Epithelial cell of esophagus (primary cell): ENCODE results near the gene KIF13A.
"Not testable (repeated sequence)": the region's sequence is repeated elsewhere in the genome, so short reads cannot be mapped to it uniquely, and the experiment has no call there.

Experiments
- DNase-seq: peaks from one replicate; pipeline ENCODE4 v3.0.0; 2010; ENCODE audit warnings: low read depth
- H3K4me3 ChIP-seq: 2 replicates; pipeline ENCODE4 v1.5.1; 2011; ENCODE audit warnings: mild to moderate bottlenecking, low read length, control low read depth
- TF ChIP-seq, protein P1 (sequence below): IDR thresholded peaks from 2 replicates; pipeline ENCODE4 v1.5.1; 2011; ENCODE audit warnings: low read depth, mild to moderate bottlenecking, low read length, control low read depth, inconsistent platforms; ENCODE audit not compliant: insufficient read depth; ENCODE audit errors: missing control alignments

KIF13A gene

GRCh38 chr6:17846762-17847161 lies 140.7 kb downstream of the KIF13A start:
- DNase-seq: no peak
- no peak overlapping the region for H3K4me3 ChIP-seq
- TF ChIP-seq, protein P1, sequence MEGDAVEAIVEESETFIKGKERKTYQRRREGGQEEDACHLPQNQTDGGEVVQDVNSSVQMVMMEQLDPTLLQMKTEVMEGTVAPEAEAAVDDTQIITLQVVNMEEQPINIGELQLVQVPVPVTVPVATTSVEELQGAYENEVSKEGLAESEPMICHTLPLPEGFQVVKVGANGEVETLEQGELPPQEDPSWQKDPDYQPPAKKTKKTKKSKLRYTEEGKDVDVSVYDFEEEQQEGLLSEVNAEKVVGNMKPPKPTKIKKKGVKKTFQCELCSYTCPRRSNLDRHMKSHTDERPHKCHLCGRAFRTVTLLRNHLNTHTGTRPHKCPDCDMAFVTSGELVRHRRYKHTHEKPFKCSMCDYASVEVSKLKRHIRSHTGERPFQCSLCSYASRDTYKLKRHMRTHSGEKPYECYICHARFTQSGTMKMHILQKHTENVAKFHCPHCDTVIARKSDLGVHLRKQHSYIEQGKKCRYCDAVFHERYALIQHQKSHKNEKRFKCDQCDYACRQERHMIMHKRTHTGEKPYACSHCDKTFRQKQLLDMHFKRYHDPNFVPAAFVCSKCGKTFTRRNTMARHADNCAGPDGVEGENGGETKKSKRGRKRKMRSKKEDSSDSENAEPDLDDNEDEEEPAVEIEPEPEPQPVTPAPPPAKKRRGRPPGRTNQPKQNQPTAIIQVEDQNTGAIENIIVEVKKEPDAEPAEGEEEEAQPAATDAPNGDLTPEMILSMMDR: no peak

DNA sequence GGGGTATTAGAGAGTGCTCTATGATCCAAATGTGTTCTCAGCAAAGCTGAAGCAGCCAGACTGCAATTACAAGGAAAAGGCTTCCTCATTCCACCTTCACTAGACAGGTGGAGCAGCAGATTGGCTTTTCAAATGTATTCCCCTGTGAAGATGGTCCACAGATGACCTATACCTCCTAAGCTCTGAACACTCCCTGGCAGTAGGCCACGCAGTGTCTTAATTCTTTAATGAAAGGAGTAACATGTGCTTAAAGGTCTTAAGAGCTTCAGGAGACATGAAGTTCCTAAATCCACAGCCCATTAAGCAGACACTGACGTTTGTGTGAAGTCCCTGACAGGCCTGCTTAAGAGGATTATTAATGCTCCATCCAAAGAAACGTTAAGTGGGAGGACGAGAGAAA lies 141.8 kb downstream of the KIF13A start:
- no peak for DNase-seq
- TF ChIP-seq, protein P1: no peak
- no peak overlapping the region for H3K4me3 ChIP-seq

GRCh38 chr6:17844967-17845366 lies 142.5 kb downstream of the KIF13A start:
- H3K4me3 ChIP-seq, DNase-seq: not testable (repeated sequence)

DNA sequence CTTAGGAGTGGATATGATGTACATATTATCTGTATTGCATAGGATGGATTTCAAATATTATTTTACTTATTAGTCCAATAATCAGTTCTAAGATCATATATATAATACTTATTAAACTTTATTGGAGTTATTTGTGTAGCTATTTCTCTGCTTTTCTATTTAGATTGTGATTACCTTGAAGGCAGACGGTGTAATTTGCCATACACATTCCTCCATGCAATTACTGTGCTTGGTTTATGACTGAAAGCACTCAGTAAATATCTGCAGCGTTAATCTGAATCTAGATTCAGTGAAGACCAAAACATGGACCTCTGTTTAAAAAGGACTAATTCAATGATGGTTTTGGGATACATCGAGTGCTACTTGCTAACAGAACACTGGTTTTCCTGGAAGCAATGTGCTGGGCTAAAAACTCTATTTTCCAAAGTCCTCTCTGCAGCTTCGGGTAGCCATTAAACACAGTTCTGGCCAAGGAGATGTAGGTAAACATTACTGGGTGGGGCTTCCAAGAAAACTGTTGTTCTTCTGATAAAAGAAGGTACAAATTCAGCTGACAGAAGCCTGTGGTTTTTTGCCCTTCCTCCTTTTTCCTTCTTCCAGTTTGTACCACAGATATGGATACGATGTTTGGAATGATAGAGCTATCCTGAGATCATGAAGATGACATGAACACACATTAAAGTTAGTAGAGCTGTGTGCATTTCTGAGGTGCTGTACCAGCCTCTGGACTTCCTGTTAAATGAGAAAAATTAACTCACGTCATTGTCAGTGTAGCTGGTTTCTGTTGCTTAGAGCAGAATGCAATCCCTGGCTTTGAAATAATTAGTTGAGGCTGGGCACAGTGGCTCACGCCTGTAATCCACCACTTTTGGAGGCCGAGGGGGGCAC lies 144.3 kb downstream of the KIF13A start:
- no peak for DNase-seq
- TF ChIP-seq, protein P1: no peak
- H3K4me3 ChIP-seq: no peak overlapping the region

DNA sequence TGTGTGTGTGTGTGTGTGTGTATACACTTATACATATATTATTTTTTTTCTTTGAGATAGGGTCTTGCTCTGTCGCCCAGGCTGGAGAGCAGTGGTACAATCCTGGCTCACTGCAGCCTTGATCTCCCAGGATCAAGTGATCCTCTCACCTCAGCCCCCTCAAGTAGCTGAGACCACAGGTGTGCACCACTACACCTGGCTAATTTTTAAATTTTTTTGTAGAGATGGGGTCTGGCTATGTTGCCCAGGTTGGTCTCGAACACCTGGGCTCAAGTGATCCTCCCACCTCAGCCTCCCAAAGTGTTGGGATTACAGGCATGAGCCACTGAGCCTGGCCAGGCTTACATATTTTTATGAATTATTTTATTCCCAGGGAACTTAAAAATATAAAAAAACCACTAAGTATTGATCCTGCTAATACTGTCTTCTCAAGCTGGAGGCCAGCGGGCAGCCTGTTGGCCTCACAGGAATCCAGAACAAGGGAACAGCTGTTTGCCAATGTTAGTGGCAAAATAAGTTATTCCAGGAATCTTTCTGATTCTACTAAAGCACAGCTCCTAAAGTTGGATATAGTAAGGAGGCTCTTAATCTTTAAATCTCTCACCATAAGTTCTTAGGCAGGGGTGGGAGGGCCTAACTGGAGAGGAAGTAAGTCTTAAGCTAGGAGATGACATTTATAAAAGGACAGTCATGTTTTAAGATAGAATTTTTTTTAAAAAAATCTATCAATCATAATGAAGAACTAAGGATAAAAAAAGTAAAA lies 145.2 kb downstream of the KIF13A start:
- no peak for DNase-seq
- TF ChIP-seq, protein P1: no peak
- H3K4me3 ChIP-seq: no peak overlapping the region

- H3K4me3 ChIP-seq: no peak overlapping the region
- no peak for DNase-seq
- TF ChIP-seq, protein P1: no peak
Measured at GRCh38 chr6:17839513-17840223, 147.8 kb downstream of the KIF13A start.

DNA sequence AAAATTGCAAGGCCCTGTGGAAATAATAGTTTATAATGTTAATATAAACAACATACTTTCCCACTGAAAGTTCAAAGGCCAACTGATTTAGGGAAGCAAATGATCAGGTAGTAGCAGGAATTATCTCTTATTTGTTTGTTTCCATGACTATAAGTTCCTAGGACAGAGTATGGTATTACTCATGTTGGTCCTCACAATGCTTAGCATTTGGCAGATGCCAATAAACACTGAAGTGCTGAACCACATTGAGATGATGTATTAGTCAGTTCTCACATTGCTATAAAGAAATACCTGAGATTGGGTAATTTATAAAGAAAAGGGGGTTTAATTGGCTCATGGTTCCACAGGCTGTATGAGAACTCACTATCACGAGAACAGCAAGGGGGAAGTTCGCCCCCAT lies 151.1 kb downstream of the KIF13A start:
- H3K4me3 ChIP-seq: no peak overlapping the region
- TF ChIP-seq, protein P1: no peak
- DNase-seq: peak; percentile 20
